ENCODE data around the gene ASB3. TPM values are rescaled to one million over a fixed set of nuclear protein-coding genes. Genes with fewer than 3 reads are reported as not detected.

ASB3 gene
- polyA plus RNA-seq, 1 donor from 2014 or later, result 60.4 TPM

GRCh38 chr2:53739032-53739431 lies 47.7 kb downstream of the ASB3 start:
- no peak overlapping the region for H2AFZ ChIP-seq (ENCODE audit: low read depth, low read length)
- no peak overlapping the region for H3K9ac ChIP-seq (ENCODE audit: low read length)
- H3K4me3 ChIP-seq (ENCODE audit: low read length), result no peak overlapping the region
- no peaks in the 10 kb centered on the region for H3K79me2 ChIP-seq (replicated peaks; ENCODE audit: insufficient read depth, low read length)
- H3K4me2 ChIP-seq (ENCODE audit: low read length), result no peak overlapping the region
- H3K27ac ChIP-seq (ENCODE audit: low read length), result no peak overlapping the region
- H3K9me2 ChIP-seq (ENCODE audit: insufficient read depth, low read length), result no peaks in the 10 kb centered on the region
- no peaks in the 10 kb centered on the region for H3K36me3 ChIP-seq (ENCODE audit: insufficient read depth, low read length)
- no peaks in the 10 kb centered on the region for H3K9me3 ChIP-seq (ENCODE audit: low read length)
- H3K27me3 ChIP-seq (ENCODE audit: insufficient read depth, low read depth, low read length), result no peaks in the 10 kb centered on the region
- H3F3A ChIP-seq (ENCODE audit: insufficient read depth, low read length, poor library complexity, severe bottlenecking), result no peaks in the 10 kb centered on the region
- no peaks in the 10 kb centered on the region for H4K20me1 ChIP-seq (ENCODE audit: insufficient read depth)
- no peak for TF ChIP-seq EP300 (conservative IDR thresholded peaks at IDR 0.05; ENCODE audit: poor library complexity, severe bottlenecking)
- no peak for TF ChIP-seq EZH2 (IDR thresholded peaks at IDR 0.05; ENCODE audit: borderline replicate concordance, insufficient read depth, low read length, poor library complexity, severe bottlenecking)
- no peak for TF ChIP-seq REST (IDR thresholded peaks at IDR 0.05; ENCODE audit: borderline replicate concordance)
- TF ChIP-seq, protein P1, sequence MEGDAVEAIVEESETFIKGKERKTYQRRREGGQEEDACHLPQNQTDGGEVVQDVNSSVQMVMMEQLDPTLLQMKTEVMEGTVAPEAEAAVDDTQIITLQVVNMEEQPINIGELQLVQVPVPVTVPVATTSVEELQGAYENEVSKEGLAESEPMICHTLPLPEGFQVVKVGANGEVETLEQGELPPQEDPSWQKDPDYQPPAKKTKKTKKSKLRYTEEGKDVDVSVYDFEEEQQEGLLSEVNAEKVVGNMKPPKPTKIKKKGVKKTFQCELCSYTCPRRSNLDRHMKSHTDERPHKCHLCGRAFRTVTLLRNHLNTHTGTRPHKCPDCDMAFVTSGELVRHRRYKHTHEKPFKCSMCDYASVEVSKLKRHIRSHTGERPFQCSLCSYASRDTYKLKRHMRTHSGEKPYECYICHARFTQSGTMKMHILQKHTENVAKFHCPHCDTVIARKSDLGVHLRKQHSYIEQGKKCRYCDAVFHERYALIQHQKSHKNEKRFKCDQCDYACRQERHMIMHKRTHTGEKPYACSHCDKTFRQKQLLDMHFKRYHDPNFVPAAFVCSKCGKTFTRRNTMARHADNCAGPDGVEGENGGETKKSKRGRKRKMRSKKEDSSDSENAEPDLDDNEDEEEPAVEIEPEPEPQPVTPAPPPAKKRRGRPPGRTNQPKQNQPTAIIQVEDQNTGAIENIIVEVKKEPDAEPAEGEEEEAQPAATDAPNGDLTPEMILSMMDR (IDR thresholded peaks at IDR 0.05; ENCODE audit: poor library complexity, severe bottlenecking), result no peak
- TF ChIP-seq POLR2AphosphoS5 (IDR thresholded peaks at IDR 0.05), result no peak
- TF ChIP-seq TAF1 (IDR thresholded peaks at IDR 0.05; ENCODE audit: low read depth), result no peak
- no peak for TF ChIP-seq SMC3 (conservative IDR thresholded peaks at IDR 0.05; ENCODE audit: poor library complexity)
- no peak for TF ChIP-seq MXI1 (conservative IDR thresholded peaks at IDR 0.05; ENCODE audit: poor library complexity, severe bottlenecking)

GRCh38 chr2:53737091-53737490 lies 49.7 kb downstream of the ASB3 start:
- H3K9me3 ChIP-seq (ENCODE audit: low read length), result no peaks in the 10 kb centered on the region
- no peak for TF ChIP-seq REST (IDR thresholded peaks at IDR 0.05; ENCODE audit: borderline replicate concordance)
- no peak for TF ChIP-seq MXI1 (conservative IDR thresholded peaks at IDR 0.05; ENCODE audit: poor library complexity, severe bottlenecking)
- TF ChIP-seq EP300 (conservative IDR thresholded peaks at IDR 0.05; ENCODE audit: poor library complexity, severe bottlenecking), result no peak
- no peak for TF ChIP-seq TAF1 (IDR thresholded peaks at IDR 0.05; ENCODE audit: low read depth)
- TF ChIP-seq SMC3 (conservative IDR thresholded peaks at IDR 0.05; ENCODE audit: poor library complexity), result no peak
- no peak for TF ChIP-seq EZH2 (IDR thresholded peaks at IDR 0.05; ENCODE audit: borderline replicate concordance, insufficient read depth, low read length, poor library complexity, severe bottlenecking)
- TF ChIP-seq, protein P1 (IDR thresholded peaks at IDR 0.05; ENCODE audit: poor library complexity, severe bottlenecking), result no peak
- TF ChIP-seq POLR2AphosphoS5 (IDR thresholded peaks at IDR 0.05), result no peak
- no peak for TF ChIP-seq RAD21 (conservative IDR thresholded peaks at IDR 0.05)

More at GRCh38 chr2:53737091-53737490, 49.7 kb downstream of the ASB3 start:
- Histone ChIP-seq H3K79me2 (replicated peaks; ENCODE audit: insufficient read depth, low read length) (no peaks in the 10 kb centered on the region), H3K9ac (ENCODE audit: low read length) (no peak overlapping the region), H3K9me2 (ENCODE audit: insufficient read depth, low read length) (no peaks in the 10 kb centered on the region), H3F3A (ENCODE audit: insufficient read depth, low read length, poor library complexity, severe bottlenecking) (no peaks in the 10 kb centered on the region), H2AFZ (ENCODE audit: low read depth, low read length) (no peak overlapping the region), H4K20me1 (ENCODE audit: insufficient read depth) (no peaks in the 10 kb centered on the region), H3K4me3 (ENCODE audit: low read length) (no peak overlapping the region), H3K36me3 (ENCODE audit: insufficient read depth, low read length) (no peaks in the 10 kb centered on the region), H3K27me3 (ENCODE audit: insufficient read depth, low read depth, low read length) (no peaks in the 10 kb centered on the region), H3K27ac (ENCODE audit: low read length) (no peak overlapping the region), H3K4me2 (ENCODE audit: low read length) (no peak overlapping the region)

All from neural cell (in vitro differentiated cells).